Astrocyte of the hippocampus (primary cell): ENCODE results near the gene MANBA.

Experiments
- DNase-seq: peaks from one replicate; pipeline ENCODE4 v3.0.0; 2011; ENCODE audit warnings: low read depth, low spot score

The MANBA gene

GRCh38 chr4:102760645-102761295, at the start of gene MANBA:
Gene MANBA, minus strand, starts transcription at chr4:102760968. Its CDS starts 74 bp downstream, at chr4:102760894.
- DNase-seq, result peak; percentile 92

GRCh38 chr4:102809691-102810090, 48.9 kb upstream of the MANBA start:
- DNase-seq, result no peak

GRCh38 chr4:102809190-102809589, 48.4 kb upstream of the MANBA start:
- DNase-seq, result no peak

DNA sequence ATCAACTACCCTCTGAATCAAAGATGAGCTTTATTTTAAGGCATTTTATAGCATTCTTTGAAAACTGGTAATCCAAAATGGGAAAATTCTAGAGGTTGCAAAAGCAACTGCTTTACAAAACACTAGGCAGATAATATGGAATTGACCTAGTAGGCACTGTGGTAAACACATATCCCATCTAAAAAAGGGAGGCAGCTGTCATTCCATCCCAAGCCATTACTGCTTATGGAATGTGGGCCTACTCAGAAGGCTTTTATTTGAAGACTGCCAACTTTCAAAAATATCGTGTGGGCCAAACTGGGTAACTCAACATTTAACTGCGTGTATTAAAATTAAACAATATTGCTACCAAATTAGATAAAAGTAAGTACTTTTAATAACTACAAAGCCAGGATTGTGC, 47.2 kb upstream of the MANBA start:
- no peak for DNase-seq

DNA sequence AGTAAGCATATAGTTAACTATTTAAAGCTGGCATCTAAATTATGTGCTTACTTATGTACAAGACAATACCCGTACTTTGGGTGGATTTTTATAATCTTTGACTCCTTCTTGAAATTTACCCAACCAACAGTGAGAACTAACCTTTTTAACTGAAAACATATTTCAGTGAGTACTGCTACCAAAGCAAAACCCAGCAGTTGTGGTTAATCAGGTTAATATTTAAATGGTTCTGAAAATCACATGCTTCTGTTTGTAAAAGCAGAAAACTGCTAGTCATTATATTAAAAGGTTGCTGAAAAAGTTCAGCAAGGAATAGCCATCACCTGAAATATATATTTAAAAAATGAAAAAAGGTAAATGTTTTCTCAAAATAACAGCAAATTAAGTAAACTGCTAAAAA, 46.6 kb upstream of the MANBA start:
- no peak for DNase-seq

DNA sequence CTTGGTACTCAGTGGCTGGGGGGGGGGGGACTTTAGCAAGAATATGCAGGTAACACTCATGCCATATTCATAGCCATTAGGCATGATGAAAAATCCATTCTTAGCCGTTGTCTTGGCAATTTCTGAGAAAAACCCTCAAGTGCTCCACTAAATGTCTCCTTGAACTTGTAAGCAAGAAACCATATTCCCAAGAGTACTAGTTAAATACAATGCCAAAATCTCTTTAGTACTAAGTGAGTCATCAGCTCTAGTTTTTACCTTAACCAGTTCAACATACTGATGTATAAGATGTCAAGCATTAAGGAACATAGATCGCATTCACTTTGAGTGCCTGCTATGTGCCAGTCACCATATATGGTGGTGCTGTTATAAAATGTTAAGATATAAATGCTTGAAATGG, 39.0 kb upstream of the MANBA start:
- DNase-seq, result no peak

GRCh38 chr4:102794999-102795398, 34.2 kb upstream of the MANBA start:
- DNase-seq, result no peak

- no peak for DNase-seq
Observed at GRCh38 chr4:102792361-102792936, 31.7 kb upstream of the MANBA start.

DNA sequence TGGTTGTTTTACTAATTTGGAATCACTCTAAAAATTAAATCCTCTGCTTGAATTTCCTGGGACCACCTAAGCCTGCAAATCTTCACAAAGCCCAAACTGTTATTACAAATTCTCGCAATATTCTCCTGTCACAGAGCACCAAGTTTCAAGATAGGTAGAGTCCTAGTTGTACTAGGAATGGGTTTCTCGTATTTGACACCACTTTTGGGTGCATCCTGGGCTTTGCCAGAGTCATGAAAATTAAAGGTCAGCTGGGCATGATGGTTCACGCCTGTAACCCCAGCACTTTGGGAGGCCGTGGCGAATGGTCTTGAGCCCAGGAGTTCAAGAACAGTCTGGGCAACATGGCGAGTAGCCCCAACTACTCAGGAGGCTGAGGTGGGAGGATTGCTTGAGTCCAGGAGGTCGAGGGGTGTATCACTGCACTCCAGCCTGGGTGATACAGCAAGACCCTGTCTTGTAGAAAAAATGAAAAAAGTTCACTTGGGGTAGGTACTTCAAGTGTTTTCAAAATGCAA, 30.6 kb upstream of the MANBA start:
- DNase-seq, result no peak

DNA sequence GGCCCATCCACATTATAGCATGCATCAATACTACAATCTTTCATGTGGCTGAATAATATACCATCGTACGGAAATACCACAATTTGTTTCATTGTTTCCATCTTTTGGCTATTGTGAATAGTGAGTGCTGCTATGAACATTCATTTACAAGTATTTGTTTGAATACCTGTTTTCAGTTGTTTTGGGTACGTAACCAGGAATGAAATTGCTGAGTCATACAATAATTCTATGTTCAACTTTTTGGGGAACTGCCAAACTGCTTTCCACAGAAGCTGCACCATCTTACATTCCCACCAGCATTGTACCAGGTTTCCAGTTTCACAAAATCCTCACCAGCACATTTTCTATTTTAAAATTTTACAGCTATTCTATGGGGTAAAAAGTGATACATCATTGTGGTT, 28.5 kb upstream of the MANBA start:
- peak; percentile 56 for DNase-seq

- no peak for DNase-seq
Observed at GRCh38 chr4:102787944-102788343, 27.2 kb upstream of the MANBA start.

- DNase-seq, result no peak
Observed at GRCh38 chr4:102787096-102787881, 26.5 kb upstream of the MANBA start.

DNA sequence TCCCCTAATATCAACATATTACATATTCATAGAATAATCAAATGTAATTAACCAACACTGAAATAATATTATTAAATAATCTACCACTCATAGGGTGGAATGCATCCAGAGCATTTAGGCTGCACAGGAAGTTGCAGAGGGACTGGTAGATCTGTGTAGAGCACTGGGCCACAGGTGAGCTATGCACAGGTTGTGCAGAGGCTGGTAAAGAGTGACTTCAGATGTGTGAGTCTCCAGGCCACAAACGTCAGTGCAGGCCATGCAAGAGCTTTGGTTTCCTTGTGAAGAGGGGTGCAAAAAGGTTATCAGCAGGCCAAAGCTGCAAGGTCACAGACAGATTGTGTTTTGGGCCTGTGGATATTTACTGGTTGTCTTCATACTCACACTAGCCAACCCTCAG, 25.5 kb upstream of the MANBA start:
- DNase-seq, result no peak

DNA sequence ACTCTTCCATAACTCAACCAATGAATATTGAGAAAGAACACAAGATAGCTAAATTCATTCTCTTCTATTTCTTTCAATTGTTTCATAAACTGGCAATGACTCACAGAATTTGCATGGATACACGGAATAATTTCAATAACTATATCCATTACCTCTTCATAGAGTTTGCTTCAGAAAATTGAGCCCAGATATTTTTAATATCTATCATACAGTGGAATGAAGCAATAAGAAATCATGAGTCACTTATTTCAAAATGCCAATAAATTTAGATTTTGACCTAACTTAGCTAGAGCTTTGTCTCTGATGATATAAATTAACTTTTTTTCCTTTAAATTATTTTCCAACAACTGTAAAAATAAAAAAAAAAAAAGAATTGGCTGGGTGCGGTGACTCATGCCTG, 22.2 kb upstream of the MANBA start:
- DNase-seq, result no peak

GRCh38 chr4:102781570-102781969, 20.8 kb upstream of the MANBA start:
- no peak for DNase-seq

- no peak for DNase-seq
Observed at GRCh38 chr4:102780476-102781144, 19.8 kb upstream of the MANBA start.

DNA sequence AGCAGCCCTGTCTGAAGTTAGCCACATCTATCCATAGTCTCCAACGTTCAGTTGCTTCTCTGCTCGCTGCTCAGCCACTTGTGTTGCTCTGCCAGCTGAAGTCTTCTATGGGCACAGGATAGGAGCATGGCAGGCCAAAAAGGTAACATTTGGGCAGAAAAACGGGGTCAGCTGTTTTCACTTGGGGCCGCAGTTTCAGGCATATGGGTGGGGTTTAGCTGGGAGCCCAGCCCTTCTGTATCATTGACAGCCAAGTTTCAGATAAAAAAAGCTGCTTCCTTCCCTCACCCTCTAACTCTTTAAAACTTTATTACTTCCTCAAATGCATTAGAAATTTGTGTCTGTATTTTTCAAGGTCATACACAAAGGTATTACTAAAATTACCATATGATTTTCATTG, 18.4 kb upstream of the MANBA start:
- no peak for DNase-seq

DNA sequence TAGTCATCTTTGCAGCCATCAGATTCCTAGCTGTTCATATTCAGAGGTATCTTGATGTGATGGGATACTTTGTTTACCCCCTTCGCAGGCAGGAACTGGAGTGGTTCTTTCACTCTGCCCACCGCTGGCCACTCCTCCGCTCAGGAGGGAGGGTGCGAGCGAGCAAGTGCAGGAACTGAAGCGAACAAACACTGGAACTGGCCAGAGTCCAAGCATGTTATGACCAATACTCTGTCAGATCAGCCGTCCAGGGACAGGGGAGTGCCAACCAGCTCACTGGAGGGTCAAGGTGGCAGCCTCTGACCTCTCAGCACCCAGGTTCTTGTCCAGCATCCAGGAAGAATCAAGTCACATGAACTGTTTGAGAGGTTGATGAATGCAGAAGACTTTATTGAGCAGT, 18.0 kb upstream of the MANBA start:
- DNase-seq, result no peak

- no peak for DNase-seq
Observed at GRCh38 chr4:102775805-102776204, 15.0 kb upstream of the MANBA start.

- no peak for DNase-seq
Observed at GRCh38 chr4:102774254-102774653, 13.5 kb upstream of the MANBA start.

DNA sequence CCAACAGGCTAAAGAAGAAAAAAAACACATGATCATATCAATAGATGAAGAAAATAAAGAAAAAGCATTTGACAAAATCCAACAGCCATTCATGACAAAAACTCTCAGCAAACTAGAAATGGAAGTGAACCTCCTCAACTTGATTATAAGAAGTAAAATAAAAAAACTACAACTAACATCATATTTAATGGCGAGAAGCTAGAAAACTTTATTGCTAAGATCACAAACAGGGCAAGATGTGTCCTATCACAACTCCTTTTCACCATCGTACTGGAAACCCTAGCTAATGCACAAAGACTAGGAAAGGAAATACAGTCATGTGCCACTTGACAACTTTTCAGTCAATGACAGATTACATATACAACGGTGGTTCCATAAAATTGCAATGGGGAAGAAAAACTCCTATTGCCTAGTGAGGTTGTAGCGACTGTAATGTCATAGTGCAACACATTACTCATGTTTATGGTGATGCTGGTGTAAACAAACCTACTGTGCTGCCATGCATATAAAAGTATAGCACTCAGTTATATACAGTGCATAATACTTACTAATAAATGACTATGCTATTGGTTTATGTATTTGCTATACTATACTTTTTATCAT, 12.1 kb upstream of the MANBA start:
- no peak for DNase-seq

DNA sequence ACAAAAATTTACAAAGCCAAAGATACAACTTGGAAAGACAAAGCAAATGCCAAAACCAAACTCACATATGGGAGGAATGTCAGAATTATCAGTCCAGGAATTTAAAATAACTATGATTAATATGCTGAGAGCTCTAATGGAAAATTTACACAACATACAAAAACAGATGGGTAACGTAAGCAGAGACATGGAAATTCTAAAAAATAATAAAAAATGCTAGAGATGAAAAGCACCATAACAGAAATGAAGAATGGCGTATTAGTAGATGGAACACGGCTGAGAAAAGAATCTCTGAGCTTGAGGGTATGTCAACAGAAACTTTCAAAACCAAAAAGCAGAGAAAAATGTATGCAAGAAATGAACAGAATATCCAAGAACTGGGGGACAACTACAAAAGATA, 4.1 kb upstream of the MANBA start:
- no peak for DNase-seq
